ENCODE measurements around the gene STXBP5L.

Gene STXBP5L

GRCh38 chr3:121414924-121415323 lies 506.9 kb downstream of the STXBP5L start:
- Histone ChIP-seq H3K9me3 (no peaks in the 10 kb centered on the region), H3K4me1 (ENCODE audit: control insufficient read depth in 1 of 2, insufficient read depth in 1 of 2, low read depth in 1 of 2, low read length in 1 of 2) (no peaks in the 10 kb centered on the region), H3K27me3 (no peaks in the 10 kb centered on the region), H3K36me3 (no peaks in the 10 kb centered on the region), H3K4me3 (ENCODE audit: low read depth in 1 of 2, low read length in 1 of 2) (no peak overlapping the region), H3K27ac (no peak overlapping the region)
- TF ChIP-seq, protein P1, sequence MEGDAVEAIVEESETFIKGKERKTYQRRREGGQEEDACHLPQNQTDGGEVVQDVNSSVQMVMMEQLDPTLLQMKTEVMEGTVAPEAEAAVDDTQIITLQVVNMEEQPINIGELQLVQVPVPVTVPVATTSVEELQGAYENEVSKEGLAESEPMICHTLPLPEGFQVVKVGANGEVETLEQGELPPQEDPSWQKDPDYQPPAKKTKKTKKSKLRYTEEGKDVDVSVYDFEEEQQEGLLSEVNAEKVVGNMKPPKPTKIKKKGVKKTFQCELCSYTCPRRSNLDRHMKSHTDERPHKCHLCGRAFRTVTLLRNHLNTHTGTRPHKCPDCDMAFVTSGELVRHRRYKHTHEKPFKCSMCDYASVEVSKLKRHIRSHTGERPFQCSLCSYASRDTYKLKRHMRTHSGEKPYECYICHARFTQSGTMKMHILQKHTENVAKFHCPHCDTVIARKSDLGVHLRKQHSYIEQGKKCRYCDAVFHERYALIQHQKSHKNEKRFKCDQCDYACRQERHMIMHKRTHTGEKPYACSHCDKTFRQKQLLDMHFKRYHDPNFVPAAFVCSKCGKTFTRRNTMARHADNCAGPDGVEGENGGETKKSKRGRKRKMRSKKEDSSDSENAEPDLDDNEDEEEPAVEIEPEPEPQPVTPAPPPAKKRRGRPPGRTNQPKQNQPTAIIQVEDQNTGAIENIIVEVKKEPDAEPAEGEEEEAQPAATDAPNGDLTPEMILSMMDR (IDR thresholded peaks at IDR 0.05) = no peak

DNA sequence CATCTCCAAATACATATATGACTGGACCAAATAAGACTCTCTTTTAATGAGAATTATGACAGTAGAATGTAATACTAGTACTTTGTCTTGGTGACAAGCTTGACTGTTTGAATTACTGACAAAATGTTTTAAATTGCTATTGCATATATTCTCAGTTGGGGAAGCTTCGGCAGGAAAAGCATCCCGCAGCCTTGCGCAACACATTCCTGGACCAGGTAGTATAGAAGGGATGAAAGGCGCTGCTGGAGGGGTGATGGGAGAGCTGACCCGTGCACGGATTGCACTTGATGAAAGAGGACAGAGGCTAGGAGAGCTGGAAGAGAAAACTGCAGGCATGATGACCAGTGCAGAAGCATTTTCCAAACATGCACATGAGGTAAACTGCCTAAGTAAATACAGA lies 510.2 kb downstream of the STXBP5L start:
- H3K27ac ChIP-seq = no peak overlapping the region
- no peaks in the 10 kb centered on the region for H3K9me3 ChIP-seq
- TF ChIP-seq, protein P1 (IDR thresholded peaks at IDR 0.05) = no peak
- H3K27me3 ChIP-seq = no peaks in the 10 kb centered on the region
- no peak overlapping the region for H3K4me3 ChIP-seq (ENCODE audit: low read depth in 1 of 2, low read length in 1 of 2)
- H3K4me1 ChIP-seq (ENCODE audit: control insufficient read depth in 1 of 2, insufficient read depth in 1 of 2, low read depth in 1 of 2, low read length in 1 of 2) = no peaks in the 10 kb centered on the region
- H3K36me3 ChIP-seq = no peaks in the 10 kb centered on the region

DNA sequence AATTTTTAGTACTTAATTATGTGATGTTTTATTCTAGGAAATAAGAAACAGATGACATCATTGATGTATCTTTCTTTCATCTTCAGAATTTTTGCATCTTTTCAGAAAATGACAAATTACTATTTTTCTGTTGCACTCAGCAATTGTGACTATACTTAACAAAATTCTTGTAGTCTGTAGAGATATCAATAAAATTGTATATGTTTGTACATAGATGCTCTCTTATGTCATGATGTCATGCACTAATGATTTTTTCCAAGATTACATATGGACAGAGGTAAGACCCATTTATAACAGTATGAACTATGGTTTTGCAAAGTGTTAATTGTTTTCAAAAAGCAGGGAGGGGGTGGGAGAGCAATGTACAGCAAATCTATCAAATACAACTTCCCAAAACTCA lies 516.5 kb downstream of the STXBP5L start:
- TF ChIP-seq, protein P1 (IDR thresholded peaks at IDR 0.05) = no peak
- Histone ChIP-seq H3K27me3 (no peaks in the 10 kb centered on the region), H3K4me3 (ENCODE audit: low read depth in 1 of 2, low read length in 1 of 2) (no peak overlapping the region), H3K27ac (no peak overlapping the region), H3K9me3 (no peaks in the 10 kb centered on the region), H3K36me3 (peaks cover 12% of the 10 kb centered on the region), H3K4me1 (ENCODE audit: control insufficient read depth in 1 of 2, insufficient read depth in 1 of 2, low read depth in 1 of 2, low read length in 1 of 2) (no peaks in the 10 kb centered on the region)

- Histone ChIP-seq H3K4me1 (ENCODE audit: control insufficient read depth in 1 of 2, insufficient read depth in 1 of 2, low read depth in 1 of 2, low read length in 1 of 2) (no peaks in the 10 kb centered on the region), H3K27me3 (no peaks in the 10 kb centered on the region), H3K4me3 (ENCODE audit: low read depth in 1 of 2, low read length in 1 of 2) (no peak overlapping the region), H3K36me3 (peaks cover 60% of the 10 kb centered on the region), H3K27ac (no peak overlapping the region), H3K9me3 (no peaks in the 10 kb centered on the region)
- TF ChIP-seq, protein P1 (IDR thresholded peaks at IDR 0.05) = no peak
These were observed 522.7 kb downstream of the STXBP5L start for GRCh38 chr3:121430664-121431215.

DNA sequence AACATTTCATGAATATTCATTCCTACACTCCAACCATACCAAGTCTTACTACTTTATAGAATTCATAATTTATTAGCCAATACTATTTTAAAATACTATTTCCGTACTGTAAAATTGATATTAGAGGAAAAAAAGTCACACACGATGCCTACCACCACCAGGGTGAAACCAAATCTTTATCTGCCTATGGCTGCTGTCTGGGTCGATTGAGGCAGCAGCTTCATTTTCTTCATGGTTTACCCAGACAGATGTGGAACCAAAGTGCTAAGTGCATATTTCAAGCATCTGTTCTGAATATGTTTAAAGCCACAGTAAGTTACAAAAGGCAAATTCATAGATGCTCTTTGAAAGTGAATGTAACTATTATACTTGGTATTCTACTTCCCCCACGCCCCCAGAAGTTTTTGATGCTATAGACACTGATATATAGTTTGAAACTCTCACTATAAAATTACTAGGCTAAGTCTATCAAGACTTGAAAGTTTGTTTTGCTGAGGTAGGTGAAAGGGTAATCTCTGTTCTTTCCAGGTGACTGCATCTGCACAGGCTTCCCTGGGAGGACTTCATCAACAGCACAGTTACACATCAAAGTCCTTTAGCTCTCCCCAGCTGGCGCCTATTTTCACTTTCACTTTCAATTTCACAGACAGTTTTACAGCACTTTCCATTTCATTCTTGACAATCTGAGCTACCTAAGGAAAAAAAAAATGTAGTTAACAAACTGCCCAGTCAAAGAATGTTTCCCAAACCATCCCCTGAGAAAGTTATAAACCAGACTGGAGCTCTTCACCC lies 523.9 kb downstream of the STXBP5L start:
- TF ChIP-seq, protein P1 (IDR thresholded peaks at IDR 0.05) = no peak
- Histone ChIP-seq H3K27ac (no peak overlapping the region), H3K27me3 (no peaks in the 10 kb centered on the region), H3K4me3 (ENCODE audit: low read depth in 1 of 2, low read length in 1 of 2) (no peak overlapping the region), H3K9me3 (no peaks in the 10 kb centered on the region), H3K4me1 (ENCODE audit: control insufficient read depth in 1 of 2, insufficient read depth in 1 of 2, low read depth in 1 of 2, low read length in 1 of 2) (no peaks in the 10 kb centered on the region), H3K36me3 (peaks cover 60% of the 10 kb centered on the region)

All from neutrophil (primary cell).